A673 (cell line): ENCODE results near the gene NRXN3. TPM values are rescaled to one million over a fixed set of nuclear protein-coding genes. Genes with fewer than 3 reads are reported as not detected.
A peak's percentile ranks its signal among the peaks of the same experiment; 100 is the strongest.

Source experiments
- BruUV-seq: library from RNA; stranded (reverse); fragments of 400-500 nt; replicated peaks from 2 replicates; lab custom pipeline; 2021; lab: Mats Ljungman, UMichigan
- CTCF ChIA-PET: fragments of 300-600 bp; sonication (Branson Sonifier 250); formaldehyde crosslinking; loops from one replicate; lab custom pipeline; 2022; ENCODE audit warnings: antibody characterized with exemption; lab: Charles Lee
- POLR2A ChIA-PET: fragments of 300-600 bp; sonication (Branson Sonifier 250); formaldehyde crosslinking; loops from one replicate; lab custom pipeline; 2022; ENCODE audit warnings: antibody characterized with exemption; ENCODE audit not compliant: low non-redundant PET; lab: Charles Lee
- DNase-seq: peaks from one replicate; pipeline ENCODE4 v3.0.0-alpha.2; 2015; ENCODE audit warnings: low spot score
- H3K27ac ChIP-seq: fragments of 200-600 bp; sonication (generic); 2 replicates; pipeline ENCODE4 v1.5.1; 2016; ENCODE audit warnings: mixed run types, low read depth, mild to moderate bottlenecking, mixed read lengths, antibody characterized with exemption, low read length; ENCODE audit not compliant: poor library complexity, severe bottlenecking
- H3K27me3 ChIP-seq: fragments of 200-600 bp; sonication (generic); replicated peaks from 2 replicates; pipeline ENCODE4 v1.6.1; 2017; ENCODE audit warnings: mixed run types, low read depth, mild to moderate bottlenecking, mixed read lengths, antibody characterized with exemption, low read length; ENCODE audit not compliant: insufficient read depth, poor library complexity
- H3K36me3 ChIP-seq: fragments of 200-600 bp; sonication (generic); 2 replicates; pipeline ENCODE4 v1.6.1; 2016; ENCODE audit warnings: mixed run types, mild to moderate bottlenecking, mixed read lengths, antibody characterized with exemption, low read length; ENCODE audit not compliant: insufficient read depth, poor library complexity, severe bottlenecking
- H3K4me1 ChIP-seq: fragments of 200-600 bp; sonication (generic); 2 replicates; pipeline ENCODE4 v1.6.1; 2017; ENCODE audit warnings: mixed run types, mild to moderate bottlenecking, mixed read lengths, antibody characterized with exemption, low read length; ENCODE audit not compliant: insufficient read depth, poor library complexity, severe bottlenecking
- H3K4me3 ChIP-seq: fragments of 200-600 bp; sonication (generic); 2 replicates; pipeline ENCODE4 v1.5.1; 2016; ENCODE audit warnings: low read depth, mixed run types, mild to moderate bottlenecking, mixed read lengths, low read length; ENCODE audit not compliant: poor library complexity, severe bottlenecking
- H3K9me3 ChIP-seq: fragments of 200-600 bp; sonication (generic); 2 replicates; pipeline ENCODE4 v1.6.1; 2016; ENCODE audit warnings: mixed run types, low read depth, mild to moderate bottlenecking, mixed read lengths, antibody characterized with exemption, low read length; ENCODE audit not compliant: poor library complexity, severe bottlenecking
- EZH2 ChIP-seq: fragments of 200-600 bp; sonication (generic); IDR thresholded peaks from 2 replicates; pipeline ENCODE4 v1.6.1; 2017; ENCODE audit warnings: borderline replicate concordance, low read depth, mild to moderate bottlenecking, mixed read lengths, antibody characterized with exemption, low read length; ENCODE audit not compliant: poor library complexity, severe bottlenecking
- intact Hi-C: fragments of 100-400 bp; cut with micrococcal nuclease; formaldehyde crosslinking; loops from one replicate; pipeline ENCODE4 v1.10.0; 2022; ENCODE audit not compliant: unreplicated experiment
- total RNA-seq: library from RNA; stranded (reverse); gene quantifications from 2 replicates; pipeline ENCODE4 v1.2.3, GENCODE V29; 2021
- TF ChIP-seq, protein P1 (sequence below): fragments of 300-800, 200-600 bp; sonication (generic); conservative IDR thresholded peaks from 2 replicates; pipeline ENCODE4 v1.5.1; 2017; ENCODE audit warnings: low read depth, mild to moderate bottlenecking, antibody characterized with exemption, low read length, moderate library complexity, mixed read lengths

The NRXN3 gene
- total RNA-seq, 1 experiment from 2014 or later, result 0.21 TPM

DNA sequence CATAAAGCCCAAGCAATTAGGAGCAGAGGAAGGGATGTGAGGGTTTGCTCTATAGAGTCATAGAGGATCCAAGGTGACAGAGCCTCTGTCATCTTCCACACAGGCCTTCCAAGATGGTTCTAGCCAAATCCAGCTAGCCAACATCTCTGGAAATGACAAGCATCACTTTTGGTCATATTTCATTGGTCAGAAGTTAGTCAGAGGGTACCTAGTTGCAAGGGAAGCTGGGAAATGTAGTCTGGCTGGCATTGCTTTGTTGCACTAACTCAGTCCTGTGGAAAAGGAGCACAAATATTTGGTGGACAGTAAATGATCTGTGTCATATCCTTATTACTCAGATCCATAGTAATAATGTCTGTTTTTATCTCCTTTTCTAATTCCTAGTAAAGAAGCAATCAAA lies 715.7 kb downstream of the NRXN3 start:
- CTCF ChIA-PET, result no interaction called here

DNA sequence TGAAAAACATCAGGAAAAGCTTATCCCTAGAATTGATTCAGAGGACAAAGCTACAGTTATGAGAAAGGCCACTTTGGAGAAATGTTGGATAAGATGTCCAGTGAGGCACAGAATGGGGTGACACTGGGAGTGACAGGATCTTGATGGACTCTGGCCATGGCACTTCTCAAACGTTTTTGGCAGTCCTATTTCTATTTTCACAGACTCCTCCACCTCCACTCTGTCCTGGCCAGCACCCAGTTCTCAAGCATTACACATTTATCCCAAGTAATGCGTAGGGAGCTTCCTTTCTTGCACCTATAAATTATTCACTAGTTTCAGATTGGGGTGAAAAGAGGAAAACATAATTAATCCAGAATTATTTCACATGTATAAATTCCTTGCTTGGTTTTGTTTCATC lies 727.3 kb downstream of the NRXN3 start:
- ChIA-PET POLR2A (no interaction called here), CTCF (no interaction called here)
- no peak for DNase-seq
- H3K27ac ChIP-seq, result no peak overlapping the region
- H3K36me3 ChIP-seq, result no peaks in the 10 kb centered on the region
- H3K27me3 ChIP-seq, result peaks cover 14% of the 10 kb centered on the region
- intact Hi-C loops, result no loop called here
- no peaks in the 10 kb centered on the region for H3K9me3 ChIP-seq
- no peak overlapping the region for H3K4me3 ChIP-seq
- BruUV-seq, result no TSS peak
- TF ChIP-seq, protein P1, sequence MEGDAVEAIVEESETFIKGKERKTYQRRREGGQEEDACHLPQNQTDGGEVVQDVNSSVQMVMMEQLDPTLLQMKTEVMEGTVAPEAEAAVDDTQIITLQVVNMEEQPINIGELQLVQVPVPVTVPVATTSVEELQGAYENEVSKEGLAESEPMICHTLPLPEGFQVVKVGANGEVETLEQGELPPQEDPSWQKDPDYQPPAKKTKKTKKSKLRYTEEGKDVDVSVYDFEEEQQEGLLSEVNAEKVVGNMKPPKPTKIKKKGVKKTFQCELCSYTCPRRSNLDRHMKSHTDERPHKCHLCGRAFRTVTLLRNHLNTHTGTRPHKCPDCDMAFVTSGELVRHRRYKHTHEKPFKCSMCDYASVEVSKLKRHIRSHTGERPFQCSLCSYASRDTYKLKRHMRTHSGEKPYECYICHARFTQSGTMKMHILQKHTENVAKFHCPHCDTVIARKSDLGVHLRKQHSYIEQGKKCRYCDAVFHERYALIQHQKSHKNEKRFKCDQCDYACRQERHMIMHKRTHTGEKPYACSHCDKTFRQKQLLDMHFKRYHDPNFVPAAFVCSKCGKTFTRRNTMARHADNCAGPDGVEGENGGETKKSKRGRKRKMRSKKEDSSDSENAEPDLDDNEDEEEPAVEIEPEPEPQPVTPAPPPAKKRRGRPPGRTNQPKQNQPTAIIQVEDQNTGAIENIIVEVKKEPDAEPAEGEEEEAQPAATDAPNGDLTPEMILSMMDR, result no peak
- no peak for TF ChIP-seq EZH2
- H3K4me1 ChIP-seq, result no peaks in the 10 kb centered on the region

More for the DNA sequence above, 715.7 kb downstream of the NRXN3 start:
- peaks cover 6% of the 10 kb centered on the region for H3K27me3 ChIP-seq
- no peak for DNase-seq
- intact Hi-C loops, result no loop called here
- no peaks in the 10 kb centered on the region for H3K36me3 ChIP-seq
- H3K9me3 ChIP-seq, result no peaks in the 10 kb centered on the region
- no peaks in the 10 kb centered on the region for H3K4me1 ChIP-seq
- no TSS peak for BruUV-seq
- H3K4me3 ChIP-seq, result no peak overlapping the region
- POLR2A ChIA-PET, result no interaction called here
- no peak overlapping the region for H3K27ac ChIP-seq
- TF ChIP-seq EZH2, result no peak
- TF ChIP-seq, protein P1, result no peak

DNA sequence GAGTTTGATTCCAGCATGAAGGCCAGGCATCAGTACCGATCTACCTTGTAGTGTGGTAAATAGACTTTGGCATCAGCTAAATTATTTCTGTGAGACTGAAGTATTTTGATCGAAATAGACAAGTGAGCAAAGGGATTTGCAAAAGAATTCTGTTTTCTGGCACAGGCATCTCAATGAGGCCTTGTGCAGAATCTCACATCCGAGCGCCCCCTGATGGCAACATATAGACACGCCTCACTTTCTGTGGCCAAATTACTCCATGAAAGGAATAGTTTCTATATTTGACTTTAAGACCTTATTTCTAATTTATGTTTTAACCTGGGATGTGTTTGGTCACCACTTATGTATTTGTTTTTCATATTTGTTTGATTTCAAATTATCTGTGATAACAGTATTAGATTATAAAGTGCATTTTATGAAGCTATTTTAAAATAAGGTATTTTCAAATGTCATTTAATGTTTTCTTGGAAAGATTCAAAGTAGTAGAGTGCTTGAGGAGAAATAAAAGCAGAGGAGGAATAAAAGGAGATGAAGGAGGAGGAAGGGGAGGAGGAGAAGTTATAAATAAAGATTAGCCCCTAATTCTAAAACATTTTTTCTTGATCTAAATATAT lies 731.9 kb downstream of the NRXN3 start:
- POLR2A ChIA-PET, result no interaction called here
- no TSS peak for BruUV-seq
- TF ChIP-seq, protein P1, result peak; percentile 89
- no peak for TF ChIP-seq EZH2
- Histone ChIP-seq H3K27me3 (peaks cover 6% of the 10 kb centered on the region), H3K4me1 (no peaks in the 10 kb centered on the region), H3K4me3 (no peak overlapping the region), H3K36me3 (no peaks in the 10 kb centered on the region), H3K9me3 (no peaks in the 10 kb centered on the region), H3K27ac (no peak overlapping the region)
- peak; percentile 57 for DNase-seq
- intact Hi-C loops, result no loop called here
- CTCF ChIA-PET, result interaction anchor here (0.6 kb wide), 1 partner anchor 271 kb away, joined by 5 read pairs; no protein-coding TSS in a partner anchor
